HG03064 (cell line): ENCODE results near the gene S100A9.

ENCODE experiments used
- ATAC-seq: cut with Tn5 transposase; IDR thresholded peaks from one replicate; pipeline ENCODE4 v1.9.1; 2021; ENCODE audit warnings: low read depth; ENCODE audit not compliant: unreplicated experiment

The S100A9 gene

DNA sequence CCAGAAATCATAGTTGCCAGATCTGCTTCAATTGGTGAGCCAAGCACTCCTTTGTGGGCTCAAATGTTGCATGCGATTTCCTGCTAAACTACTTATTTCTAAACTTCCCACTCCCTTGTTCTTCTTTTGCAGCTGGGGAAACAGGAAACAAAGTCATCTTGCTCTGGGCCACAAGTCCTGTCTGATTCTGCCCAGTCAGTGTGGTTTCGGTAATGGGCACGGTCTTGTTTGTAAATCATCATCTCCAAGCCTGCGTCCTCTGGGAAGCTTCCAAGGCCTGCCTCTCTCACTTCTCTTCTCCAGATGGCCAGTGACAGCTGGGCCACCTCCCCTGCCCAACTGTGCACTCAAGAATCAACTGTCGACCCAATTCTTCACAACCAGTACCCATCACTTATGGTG is 28.8 kb downstream of the S100A9 start:
- ATAC-seq, result no peak

DNA sequence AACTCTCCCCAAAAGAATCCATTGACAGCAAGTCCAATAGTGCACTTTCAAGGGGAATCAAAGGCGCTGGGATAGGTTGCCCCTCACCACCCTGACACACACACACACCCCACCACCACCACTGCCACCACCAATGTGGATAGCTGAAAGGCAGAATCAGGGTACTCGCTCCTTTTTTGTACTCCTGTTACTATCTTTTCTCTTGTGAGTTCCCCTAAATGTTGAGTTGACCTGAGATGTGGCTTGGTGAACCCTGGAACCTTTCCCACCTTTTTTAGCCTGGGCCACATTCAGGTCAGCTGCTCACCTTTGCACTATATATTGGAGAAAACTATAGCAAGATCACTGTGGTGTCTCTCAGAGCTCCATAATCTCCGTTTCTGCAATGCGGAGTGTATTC is 29.3 kb downstream of the S100A9 start:
- ATAC-seq, result no peak

DNA sequence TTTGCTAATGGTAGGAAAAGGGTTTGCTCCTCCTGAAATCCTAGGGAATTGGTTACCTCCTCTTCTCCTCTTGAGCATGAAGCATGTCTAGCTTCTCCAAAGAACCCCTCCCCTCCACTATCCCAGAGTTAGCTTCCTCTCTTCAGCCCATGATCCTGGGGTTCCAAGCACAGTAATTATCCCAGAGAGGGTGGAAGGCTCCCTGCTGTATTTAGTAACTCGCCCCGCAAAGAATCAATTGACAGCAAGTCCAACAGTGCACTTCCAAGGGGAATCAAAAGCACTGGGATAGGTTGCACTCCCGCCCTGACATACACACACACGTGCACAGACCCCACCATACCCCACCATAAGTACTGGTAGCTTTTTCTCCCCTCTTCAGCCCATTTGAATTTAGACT is 30.1 kb downstream of the S100A9 start:
- no peak for ATAC-seq

DNA sequence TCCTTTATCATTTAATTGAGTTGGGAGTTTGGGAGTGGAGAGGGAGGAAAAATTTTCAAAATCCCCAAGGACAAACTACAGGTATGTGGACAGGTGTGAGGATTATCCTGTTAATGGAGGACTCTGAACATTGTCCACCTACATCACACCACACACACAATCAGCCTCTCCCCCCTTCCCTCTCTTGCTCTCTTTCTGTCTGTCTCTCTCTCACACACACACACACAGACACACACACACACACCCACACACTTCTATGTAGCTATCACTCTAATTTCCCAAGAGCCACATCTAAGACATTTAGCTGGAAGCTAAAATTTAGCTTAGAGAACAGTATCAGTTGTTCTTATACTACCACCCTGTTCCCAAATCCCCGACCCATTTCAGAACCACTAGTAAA is 31.7 kb downstream of the S100A9 start:
- ATAC-seq, result no peak

DNA sequence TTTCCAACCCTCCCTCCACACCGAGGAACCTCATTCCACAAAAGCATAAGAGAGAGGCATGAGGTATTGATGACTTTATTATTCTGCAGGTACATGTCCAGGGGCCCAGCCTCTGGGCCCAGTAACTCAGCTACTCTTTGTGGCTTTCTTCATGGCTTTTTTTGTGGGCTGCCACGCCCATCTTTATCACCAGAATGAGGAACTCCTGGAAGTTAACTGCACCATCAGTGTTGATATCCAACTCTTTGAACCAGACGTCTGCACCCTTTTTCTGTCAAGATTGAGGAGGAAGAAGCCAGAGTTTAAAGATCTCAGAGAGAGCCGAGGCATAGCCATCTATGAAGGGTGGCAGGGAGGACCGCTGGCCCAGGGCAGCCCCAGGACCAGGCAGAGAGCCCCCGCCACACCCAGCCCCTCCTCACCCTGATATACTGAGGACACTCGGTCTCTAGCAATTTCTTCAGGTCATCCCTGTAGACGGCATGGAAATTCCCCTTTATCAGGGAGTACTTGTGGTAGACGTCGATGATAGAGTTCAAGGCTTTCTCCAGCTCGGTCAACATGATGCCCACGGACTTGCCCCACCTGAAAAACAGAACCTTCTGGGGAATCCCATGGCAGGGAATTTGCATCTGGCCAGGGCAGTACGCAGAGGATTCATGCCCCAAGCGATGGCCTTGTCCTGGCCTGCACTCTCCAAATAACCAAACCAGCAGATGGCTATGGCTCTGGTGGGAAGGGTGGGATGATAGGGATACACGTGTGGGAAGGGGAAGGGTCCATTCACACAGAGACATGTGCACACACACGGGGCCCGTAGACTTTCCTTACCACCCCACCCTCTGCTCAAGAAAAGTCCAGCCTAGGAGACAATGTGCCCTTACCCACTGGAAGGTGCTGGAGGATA is 32.6 kb downstream of the S100A9 start:
- ATAC-seq, result no peak

DNA sequence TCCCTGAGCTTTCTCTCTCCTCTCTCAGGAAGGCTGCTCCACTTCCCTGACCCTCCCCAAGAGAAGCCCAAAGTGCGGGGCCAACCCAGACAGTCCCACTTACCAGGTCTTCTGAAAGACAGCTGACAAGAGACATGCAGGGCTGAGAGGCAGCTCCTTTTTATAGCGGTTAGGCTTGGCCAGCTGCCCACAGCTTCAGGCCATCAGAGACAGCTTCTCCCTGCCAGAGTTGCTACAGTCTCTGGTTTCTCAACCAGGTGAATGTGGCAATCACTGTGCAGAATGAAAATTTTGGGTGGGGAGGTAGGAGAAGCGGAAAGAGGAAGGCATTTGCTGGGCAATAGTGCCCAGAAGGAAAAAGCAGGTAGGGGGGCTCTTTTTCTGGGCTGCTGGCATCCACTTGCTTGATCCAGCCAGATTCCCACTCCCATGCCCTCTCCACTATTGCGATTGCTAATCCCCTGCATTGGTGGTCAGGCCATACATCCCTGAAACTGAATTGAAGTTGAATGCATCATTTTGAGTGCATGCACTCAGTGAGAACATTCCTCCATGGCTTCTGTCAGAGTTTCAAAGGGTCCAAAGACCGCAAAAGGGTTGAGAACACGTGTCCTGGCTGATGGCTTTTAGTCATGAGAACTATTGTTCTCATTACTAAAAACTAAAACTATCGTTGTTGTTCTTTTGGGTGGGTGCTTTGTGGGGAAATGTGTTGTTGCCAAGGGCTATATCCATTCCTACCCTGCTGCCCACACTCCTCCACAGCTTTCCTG is 33.5 kb downstream of the S100A9 start, which contains the start of gene S100A8:
TSS of gene S100A8 (minus strand) at position 136 of the 773 bp plus-strand sequence. CDS start 538 bp downstream, outside the sequence.
- no peak for ATAC-seq

DNA sequence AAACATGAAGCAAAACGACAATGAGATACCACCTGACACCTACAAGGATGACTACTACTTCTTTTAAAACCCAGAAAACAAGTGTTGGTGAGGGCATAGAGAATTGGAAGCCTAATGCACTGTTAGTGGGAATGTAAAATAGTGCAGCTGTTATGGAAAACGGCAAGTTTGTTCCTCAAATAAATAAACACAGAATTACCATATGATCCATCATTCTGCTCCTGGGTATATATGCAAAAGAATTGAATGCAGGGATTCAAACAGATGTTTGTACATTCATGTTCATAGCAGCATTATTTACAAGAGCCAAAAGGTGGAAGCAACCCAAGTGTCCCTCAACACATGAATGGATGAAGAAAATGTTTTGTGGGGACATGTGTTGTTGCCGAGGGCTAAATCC is 34.6 kb downstream of the S100A9 start:
- ATAC-seq, result no peak

DNA sequence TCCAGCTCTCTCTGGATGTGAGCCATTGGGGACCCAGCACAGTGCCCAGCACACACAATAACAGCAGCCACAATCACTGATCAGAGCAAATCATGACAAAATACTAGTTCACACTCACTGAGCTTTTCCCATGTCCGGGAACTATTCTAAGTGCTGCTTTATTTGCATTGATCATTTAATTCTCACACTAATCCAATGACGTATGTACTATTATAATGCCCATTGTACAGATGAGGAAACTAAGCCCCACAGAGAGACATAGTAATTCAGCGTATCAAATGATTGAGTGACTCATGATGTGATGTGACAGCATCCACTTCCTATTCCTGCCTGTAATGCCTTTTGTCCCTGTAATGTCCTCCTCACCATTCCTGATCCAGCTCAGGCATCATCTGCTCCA is 35.2 kb downstream of the S100A9 start:
- no peak for ATAC-seq

DNA sequence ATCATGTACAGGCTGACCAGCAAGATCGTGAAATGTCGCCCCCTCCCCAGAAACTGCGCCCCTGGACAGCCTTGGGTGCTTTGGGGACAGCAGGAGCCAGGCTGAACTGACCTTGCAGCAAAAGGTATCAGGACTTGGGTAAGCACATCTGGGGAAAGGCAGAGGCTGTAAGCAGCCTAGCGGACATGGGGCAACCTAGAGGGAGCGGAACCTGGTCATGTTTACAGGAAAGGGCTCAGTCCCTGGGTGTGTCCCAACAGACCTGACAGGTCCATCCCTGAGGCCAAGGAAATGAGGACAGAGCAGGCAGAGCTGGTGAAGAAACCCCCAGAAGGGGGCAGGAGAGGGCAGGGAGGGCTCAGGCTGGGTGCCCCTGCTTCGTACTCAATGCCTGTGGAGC is 36.3 kb downstream of the S100A9 start:
- no peak for ATAC-seq

DNA sequence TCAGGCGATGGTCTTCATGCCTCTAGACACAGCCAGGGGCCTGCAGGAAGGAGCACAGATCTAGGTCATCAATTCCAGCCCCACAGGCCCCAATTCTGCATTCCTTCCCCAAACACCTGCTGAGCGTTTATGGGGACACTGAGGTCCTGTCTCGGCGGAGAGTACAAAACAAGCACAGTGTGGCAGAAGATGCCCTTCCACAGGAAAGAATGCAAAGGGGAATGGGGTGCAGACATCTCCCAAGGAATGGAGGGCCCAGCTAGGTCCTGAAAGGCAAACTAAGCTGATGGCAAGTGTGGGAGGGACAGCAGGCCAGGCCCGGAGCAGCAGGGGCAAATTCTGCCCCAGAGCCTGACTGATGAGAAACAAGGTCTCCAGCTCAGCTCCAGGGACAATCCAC is 36.7 kb downstream of the S100A9 start:
- ATAC-seq, result no peak

DNA sequence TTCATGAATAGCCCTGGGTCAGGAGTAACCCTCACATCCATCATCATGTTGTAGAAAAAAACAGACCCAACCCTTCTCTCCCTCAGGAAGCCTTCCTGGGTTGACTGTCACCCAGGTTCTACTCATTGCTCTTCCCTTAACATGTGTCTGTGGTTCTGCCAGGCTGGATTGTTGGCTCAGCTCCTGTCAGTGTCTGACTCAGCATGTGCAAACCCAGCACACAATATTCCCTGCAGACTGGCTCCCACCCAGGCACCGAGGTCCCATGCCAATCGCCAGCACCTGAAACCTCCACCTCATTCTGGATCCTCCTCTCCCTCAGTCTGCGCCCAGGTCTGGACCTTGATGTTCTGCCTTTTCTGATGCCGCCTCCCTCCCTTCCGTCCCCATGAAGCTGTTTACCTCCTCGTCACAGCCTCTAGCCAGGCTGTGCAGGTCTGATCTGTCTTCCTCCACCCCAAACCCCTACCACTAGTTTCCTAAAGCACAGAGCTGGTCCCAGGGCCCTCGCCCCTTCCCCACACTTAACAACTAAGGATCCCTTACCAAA is 37.6 kb downstream of the S100A9 start:
- no peak for ATAC-seq

DNA sequence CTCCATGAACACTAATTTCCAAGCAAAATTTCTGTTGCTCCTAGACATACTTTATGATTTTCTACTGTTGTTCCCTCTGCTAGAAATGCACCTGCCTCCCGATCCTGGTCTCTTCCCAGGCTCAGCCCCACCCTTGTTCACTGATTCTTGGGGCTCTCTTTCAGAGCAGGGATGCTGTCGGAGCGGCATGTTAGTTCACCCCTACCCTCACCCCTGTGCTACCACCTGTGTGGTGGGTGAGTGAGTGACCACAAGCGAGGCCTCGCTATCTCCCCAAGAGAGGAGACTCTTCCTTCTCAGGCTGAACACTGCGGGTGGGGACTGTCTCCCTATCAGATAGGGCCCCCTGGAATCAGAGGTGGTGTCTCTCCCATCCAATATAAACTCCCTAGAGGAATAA is 38.1 kb downstream of the S100A9 start:
- ATAC-seq, result no peak

DNA sequence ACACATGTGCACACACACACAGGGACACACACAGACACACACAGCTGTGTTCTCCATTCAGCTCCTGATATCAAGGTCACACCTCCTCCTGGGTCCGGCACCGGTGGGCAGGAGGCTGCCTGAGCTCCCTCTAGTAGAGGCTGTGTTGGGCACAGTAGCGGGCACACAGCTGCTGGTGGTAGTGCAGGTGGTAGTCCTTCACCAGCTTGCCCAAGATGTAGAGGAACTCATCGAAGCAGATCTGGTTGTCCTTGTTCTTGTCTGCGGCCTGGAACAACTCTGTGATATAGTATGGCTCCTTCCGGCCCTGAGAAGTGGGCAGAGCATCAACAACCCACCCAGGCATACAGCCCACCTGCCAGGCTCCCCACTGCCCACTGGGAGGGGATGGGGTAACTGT is 38.8 kb downstream of the S100A9 start:
- ATAC-seq, result no peak

DNA sequence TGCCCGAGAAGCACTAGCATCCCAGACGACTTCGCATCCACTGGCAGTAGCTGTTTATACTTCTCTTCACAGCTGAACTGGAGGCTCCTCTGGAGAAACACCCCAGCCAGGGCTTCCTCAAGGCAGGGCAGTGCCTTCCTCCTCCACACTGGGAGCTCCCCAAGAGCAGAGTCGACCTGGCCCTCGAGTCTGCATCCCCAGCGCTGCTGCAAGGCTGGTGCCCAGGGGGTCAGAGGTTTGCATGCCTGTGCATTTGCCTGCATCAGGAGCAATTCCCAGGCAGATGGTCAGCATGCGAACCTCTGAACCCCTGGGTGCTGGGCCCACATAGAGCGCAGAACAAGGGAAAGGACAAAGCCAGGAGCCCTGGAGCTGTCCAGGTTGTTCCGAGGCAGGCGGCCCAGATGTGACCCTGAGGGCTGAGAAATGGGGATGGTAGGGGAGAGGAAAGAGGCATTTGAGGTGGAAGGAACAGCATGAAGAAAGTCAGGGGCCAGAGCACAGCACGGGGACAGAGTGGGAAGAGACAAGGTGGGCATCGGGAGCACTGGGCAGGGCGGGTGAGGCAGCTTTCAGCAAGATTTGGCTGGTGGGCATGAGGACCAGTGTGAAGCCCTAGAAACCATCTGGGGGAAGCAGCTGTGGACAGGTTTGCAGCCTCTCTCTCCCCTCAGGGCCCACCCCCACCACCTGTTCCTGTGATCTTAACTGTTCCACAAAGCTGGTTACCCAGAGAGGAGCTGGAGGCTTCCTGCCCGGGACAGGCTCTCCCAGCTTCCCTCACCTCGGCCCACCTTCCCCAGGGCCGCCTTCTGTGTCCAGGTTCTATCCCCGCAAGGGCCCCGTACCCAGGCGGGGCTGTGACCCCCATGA is 39.6 kb downstream of the S100A9 start:
- no peak for ATAC-seq

DNA sequence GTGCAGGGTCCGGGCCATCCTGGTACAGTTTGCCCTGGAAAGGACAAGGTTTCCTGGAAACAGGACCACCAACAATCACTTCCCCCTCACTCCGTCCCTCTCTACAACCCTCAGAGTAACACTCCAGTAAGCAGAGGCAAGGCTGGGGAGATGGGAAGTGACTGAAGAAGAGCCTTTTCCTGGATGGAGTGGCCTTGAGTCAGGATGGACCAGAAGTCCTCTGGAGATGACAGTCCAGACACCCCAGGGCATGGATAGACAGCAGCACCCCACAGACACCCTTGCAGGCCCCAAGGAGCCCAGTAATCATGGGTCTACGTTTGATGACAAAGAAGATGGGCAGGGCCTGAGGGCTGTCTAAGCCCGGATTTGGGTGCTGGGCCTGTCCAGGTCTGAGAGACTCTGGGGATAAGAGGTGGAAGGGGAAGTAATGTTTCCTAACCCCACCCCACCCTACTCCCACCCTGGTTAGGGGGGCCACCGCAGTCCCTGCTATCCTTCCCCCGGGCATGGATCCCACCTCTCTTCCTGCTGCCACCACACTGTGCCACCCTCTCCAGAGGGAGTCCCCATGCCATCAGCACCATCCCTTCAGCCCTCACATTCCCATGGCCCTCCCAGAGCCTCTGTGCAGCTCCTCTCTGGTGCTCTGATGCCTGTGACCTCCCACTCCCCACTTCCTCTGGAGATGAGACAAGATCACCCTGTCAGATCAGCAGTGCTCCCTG is 40.4 kb downstream of the S100A9 start:
- no peak for ATAC-seq

DNA sequence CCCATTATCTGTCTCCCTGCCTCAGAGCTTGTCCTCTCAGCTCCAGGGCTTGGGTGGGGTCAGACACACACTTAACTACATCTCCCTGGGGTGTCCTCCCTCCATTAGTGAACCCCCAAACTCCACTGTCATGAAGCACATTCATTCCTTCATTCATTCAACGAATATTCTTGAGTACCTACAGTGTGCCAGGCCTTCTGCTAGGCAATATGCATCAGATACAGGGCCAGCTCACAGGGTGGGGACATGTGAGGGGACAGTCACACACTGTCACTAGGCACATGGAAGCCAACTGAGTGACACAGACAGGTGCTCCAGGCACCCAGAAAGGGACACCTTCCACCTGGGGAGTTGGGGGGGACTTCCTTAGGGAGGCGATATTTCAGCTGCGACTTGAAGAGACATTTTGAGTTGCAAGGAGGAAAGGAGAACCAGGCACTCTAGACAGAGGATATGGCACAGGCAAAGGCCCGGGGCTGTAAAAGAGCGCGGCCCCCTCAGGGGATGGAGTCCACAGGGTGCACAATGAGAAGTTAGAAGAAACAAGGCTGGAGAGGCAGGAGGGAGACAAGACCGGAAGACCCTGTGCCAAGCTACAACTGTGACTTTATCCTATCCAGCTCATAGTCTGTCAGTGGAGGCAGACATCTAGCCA is 41.9 kb downstream of the S100A9 start:
- no peak for ATAC-seq

DNA sequence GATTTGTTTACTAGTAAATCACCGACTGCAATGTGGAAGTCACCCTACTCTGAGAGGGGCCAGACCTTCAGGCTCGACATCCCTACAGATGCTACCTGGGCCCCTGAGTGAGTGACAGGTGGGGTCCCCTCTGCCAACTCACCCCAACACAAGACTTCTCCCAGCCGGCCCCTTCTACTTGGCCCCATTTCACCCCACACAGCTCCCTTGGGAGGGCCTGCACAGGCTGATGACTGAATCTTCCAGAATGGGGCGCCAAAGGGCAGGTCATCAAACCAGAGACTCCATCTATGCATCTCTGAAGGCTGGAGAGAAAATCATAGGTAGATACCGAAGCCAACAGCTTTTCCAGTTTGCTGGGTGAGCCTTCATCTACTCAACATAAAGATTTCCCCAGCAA is 42.6 kb downstream of the S100A9 start:
- no peak for ATAC-seq

DNA sequence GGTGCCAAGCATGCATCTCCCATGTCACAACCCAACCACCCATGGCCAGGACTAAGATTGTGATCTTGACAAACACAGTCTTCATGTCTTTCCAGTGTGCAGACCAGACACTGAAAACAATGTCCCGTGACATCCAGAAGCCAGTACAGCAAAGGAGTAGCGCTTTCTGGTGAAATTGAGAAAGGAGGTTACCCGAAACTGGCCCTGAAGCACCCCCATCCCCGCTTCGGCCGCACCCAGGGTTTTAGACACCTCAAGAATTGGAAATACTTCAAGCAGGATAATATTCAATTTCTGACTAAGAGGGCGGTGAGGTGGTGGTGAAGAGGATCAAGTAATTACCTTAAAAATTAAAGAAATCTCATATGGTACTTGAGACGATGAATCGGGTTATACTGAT is 43.8 kb downstream of the S100A9 start:
- no peak for ATAC-seq

DNA sequence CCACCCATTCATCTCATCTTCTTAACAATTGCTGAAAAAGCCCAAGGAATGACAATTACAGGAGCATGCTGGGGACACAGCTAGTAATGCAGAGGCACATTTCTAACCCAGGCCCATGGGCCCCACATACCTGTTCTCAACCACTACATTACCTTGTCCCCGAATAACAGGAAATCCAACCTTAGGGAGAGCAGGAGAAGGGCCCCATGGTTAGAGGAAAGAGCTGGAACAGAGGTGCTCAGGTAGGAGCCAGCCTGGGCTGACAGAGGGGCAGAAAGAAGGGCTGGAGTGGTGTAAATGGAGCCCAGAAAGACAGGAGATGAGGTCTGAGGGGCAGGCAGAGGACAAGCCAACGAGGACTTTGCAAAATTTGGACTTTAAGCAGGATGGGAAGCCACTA is 44.6 kb downstream of the S100A9 start:
- ATAC-seq, result no peak
